Activated naive CD4-positive, alpha-beta T cell treated with Interleukin-2 at 50 U/mL for 16 hours (primary cell): ENCODE data around the gene WDFY4.

ENCODE experiments used
- DNase-seq: peaks from one replicate; pipeline ENCODE4 v3.0.0-alpha.2; 2020

Gene WDFY4

DNA sequence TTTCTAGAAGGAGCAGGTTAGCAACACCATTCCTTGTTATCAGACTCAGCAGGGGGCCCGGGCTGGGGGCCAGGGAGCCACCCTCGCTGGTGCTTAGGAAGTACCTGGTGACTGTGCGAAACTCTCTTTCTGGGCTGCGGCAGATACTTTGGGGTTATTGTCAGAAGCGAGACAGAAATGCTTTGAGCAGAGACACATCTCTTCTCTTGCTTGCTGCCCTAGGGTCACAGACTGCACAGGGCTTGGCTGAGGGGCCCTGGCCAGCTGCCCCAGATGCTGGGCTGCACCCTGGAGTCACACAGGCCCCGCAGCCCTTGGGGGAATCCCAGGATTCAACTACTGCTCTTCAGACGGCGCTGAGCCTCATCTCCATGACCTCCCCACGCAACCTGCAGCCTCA is 91.9 kb downstream of the WDFY4 start:
- DNase-seq = no peak

DNA sequence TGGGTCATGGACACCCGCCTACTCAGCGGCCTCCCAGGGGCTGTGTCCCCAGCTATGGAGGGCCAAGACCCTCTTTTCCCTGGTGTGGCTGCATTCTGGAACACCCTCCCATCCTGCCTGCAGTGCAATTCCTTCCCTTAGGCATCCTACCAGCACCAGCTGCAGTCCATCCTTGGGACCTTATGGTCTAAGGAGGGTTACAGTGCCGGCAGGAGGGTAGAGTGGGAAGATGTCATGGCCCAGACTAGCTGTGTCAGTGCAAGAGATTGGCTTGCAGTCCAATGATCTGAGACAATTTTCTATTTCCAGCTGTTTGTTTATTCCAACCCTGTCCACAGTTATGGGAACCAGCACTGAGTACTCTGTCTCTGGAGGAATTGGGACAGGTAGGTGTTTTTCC is 92.4 kb downstream of the WDFY4 start:
- DNase-seq = no peak

DNA sequence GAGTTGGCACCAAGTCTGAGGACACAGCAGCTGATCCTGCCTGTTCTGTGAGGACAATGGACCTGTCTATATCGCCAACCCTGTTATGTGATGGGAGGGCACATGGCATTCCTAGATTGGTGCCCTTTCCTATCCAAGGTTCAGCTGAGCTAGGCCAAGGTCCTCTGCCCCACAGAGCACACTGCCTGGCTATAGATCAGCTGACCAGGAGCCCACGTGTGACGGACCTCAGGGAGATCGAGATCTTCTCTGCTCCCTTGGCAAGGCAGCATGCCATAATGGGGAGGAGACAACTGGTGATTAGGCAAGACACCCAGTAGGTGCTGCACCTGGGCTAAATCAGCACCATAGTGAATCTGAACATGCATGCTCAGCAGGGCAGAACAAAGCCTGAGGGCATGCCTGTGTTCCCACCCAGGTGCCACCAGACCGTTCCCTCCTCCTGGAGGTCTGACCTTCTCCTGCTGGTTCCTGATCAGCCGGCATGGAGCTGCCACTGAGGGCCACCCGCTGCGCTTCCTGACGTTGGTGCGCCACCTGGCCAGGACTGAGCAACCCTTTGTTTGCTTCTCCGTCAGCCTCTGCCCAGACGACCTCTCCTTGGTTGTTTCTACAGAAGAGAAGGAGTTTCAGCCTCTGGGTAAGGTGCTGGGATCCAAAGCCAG is 93.7 kb downstream of the WDFY4 start:
- no peak for DNase-seq

DNA sequence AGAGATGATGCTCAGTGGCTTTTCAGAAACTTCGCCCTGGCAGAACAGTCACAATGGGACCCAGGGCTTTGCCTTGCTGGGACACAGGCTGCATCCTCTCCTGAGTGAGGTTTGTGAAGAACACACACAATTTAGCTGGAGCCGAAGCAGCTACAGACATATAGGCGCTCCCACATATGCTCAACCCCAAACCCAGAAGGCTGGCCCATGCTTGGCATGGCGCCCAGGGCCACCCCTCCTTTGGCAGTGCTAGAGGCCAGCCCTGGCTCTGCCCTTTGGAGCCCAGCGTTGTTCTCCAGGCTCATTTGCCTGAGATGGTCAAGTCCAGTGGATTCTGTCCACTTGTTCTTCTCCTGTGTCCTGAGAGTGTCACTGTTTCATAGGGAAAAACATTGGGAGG is 94.4 kb downstream of the WDFY4 start:
- no peak for DNase-seq

DNA sequence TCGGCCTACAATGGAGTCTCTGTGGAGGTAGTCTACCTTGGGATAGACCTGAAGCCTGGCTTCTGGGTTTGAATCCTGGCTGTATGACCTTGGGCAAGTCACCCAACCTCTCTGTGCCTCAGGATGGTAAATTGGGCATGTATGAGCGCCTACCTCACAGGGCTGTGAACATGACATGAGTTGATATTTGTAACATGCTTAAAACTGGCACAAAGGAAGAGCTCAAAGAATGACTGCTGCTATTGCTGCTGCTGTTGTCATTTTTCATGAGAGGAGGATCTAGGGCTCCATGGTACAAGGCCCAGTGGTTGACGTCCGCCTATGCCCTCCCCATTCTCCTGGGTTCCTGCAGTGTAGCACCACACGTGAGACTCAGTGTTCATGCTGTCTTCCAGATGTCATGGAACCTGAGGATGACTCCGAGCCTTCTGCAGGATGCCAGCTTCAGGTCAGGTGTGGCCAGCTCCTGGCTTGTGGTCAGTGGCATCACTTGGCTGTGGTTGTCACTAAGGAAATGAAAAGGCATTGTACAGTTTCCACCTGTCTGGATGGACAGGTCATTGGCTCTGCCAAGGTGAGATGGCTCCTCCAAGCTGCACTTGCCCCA is 95.0 kb downstream of the WDFY4 start:
- no peak for DNase-seq

DNA sequence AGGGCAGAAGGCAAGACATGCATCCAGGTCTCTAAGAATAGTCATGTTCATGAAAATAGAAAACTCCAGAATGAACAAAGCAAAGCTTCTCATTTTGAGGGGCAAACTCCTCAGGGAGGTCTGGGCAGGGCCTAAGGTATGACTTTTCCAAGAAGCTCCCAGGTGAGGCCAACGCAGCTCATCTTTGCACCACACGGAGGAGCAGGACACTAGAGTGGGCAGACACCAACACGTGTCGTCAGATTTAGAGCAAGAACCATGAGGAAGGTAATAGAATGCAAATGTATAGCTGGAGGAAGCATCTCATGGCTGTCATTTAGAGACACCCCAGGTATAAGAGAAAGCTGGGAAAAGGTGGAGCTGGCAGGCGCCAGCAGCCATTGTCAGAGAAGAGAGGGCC is 95.7 kb downstream of the WDFY4 start:
- no peak for DNase-seq

DNA sequence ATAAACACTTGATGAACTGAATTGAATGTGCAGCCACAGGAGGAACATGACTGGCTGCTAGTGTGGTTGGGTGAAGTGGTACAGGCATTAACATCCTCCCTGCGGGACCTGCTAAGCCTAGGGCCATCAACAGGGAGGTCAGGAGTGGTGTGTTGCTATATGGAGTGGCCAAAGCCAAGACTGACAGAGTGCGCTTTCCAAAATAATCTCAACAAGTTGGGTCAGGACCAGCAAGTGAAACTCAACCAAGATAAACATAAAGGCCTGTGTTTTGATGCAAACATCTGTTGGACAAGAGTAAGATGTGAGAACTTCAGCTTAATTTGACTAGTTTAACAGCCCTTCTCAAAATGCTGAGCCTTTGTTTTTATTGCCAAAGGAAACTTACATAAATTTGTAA is 97.7 kb downstream of the WDFY4 start:
- DNase-seq = no peak

DNA sequence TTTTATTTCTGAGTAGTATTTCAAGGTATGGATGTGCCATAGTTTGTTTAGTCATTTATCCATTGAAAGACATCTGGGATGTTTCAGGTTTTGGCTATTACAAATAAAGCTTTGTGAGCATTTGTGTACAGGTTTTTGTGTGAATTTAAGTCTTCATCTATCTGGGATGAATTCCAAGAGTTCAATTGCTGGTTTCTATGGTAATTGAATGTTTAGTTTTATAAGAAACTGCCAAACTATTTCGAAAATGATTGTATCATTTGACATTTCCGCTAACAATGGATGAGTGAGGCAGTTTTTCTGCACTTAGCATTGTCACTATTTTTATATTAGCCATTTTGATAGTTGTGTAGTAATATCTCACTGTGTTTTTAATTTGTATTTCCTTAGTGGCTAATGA is 99.4 kb downstream of the WDFY4 start:
- no peak for DNase-seq

DNA sequence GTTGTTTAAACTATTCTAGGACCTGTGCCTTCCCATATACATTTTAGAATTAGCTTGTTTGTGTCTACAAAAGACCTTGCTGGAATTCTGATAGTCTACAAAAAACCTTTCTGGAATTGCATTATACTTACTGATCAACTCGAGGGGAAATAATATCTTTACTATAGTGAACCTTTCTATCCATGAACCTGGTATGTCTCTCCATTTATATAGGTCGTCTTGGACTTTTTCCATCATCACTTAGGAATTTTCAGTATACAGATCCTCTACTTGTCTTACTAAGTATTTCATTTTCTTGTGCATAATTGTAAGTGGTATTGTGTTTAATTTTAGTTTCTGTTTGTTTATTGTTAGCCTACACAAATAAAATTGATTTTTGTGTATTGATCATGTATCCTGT is 101.1 kb downstream of the WDFY4 start:
- no peak for DNase-seq

DNA sequence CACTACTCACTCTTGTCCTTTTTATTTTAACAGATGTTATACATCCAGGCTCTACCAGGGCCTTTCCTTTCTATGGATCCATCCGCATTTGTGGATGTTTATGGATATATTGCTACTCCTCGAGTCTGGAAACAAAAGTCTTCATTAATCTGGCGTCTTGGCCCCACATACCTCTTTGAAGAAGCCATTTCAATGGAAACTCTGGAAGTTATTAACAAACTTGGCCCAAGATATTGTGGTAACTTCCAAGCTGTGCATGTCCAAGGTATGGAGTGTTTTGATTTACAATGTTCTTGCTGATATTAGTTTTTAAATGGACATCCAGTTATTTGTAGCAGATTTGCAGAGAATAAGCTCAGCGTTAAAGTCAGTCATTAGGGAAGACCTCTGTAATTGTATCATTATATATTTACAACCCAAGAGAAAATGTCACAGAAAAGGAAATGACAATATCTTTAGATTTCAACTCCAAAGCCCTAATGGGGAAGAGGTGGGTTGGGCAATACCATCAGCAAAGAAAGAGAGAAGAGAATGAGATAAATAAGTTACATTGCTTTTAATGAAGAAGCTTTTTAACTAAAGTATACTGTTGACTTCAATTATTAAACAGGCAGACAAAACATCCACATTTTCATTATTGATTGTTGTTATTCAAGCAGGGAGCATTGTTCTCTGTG is 102.1 kb downstream of the WDFY4 start:
- no peak for DNase-seq

DNA sequence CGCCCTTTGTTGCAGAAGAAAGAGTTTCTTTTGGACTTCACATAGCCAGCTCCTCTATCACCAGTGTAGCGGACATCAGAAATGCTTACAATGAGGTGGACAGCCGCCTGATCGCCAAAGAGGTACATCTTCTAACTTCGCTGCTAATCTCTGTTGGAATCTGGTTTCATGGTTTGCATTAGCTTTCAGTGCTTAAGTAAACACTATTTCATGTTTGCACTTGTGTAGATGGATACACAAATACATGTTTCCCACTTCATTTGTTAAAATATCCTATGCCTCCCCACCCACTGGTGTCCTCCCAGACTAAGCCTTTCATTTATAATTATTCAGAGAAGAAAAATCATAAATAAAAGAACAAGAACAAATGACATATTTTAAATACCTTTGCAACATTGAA is 103.9 kb downstream of the WDFY4 start:
- no peak for DNase-seq

DNA sequence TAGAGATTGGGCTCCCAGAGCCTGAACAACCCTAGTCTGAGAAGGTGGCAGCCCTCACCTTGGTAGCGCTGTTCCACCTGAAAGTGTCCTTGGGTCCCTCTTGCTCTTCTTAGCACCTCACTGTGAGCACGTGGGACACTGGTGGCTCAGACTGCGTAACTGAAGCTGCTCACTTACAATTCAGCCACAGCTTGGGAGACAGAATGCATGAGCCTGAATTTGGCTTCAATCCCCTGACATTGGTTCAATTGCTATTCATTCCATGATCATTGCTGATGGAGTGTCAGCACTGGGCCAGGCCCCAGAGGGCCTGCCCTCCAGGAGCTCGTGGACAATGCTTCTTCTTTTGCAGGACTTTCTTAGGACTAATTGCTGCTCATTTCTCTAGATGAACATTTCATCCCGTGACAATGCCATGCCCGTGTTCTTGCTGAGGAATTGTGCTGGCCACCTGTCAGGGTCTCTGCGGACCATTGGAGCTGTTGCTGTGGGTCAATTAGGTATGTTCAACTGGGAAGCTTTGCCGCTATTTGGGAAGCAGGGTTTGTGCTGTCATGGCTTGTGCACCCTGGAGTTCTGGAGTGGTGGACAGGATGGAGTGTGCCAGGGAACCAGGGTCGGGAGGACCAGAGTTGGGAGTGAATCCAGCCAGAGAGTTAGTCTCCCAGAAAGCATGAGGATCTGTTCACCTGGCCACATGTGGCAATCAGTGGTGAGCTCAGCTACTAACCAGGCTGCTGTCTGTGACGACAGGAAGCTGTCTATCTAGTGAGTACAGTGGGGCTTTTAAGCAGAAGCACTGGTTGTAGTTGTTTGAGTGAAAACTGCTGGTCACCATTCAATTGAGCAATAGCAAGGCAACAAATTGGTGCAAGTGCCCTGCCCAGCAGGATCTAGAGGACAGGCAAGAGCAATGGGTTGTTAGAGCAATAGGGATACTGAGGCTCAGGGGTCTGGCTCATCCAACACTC is 105.1 kb downstream of the WDFY4 start:
- no peak for DNase-seq

DNA sequence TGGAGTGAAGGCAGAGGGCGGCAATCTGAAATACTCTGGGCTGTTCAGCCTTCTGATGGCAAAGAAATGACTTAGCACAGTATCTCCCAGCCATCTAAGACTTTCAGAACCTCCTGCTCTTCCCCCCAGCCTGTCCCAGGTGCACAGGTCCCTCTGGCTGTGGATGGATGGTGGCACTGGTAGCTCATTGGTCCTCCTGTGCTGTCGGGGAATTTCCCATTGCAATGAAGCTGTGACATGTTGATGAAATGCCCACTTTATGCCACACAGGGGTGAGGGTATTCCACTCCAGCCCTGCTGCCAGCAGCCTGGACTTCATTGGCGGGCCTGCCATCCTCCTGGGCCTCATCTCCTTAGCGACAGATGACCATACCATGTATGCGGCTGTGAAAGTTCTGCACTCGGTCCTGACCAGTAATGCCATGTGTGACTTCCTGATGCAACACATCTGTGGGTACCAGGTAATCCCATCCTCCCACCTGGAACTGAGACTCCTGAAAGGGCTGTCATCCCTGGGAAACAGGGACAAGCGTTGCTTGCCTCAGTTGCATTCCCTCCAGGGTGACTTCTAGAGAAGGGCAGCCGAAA is 105.9 kb downstream of the WDFY4 start:
- DNase-seq = no peak

DNA sequence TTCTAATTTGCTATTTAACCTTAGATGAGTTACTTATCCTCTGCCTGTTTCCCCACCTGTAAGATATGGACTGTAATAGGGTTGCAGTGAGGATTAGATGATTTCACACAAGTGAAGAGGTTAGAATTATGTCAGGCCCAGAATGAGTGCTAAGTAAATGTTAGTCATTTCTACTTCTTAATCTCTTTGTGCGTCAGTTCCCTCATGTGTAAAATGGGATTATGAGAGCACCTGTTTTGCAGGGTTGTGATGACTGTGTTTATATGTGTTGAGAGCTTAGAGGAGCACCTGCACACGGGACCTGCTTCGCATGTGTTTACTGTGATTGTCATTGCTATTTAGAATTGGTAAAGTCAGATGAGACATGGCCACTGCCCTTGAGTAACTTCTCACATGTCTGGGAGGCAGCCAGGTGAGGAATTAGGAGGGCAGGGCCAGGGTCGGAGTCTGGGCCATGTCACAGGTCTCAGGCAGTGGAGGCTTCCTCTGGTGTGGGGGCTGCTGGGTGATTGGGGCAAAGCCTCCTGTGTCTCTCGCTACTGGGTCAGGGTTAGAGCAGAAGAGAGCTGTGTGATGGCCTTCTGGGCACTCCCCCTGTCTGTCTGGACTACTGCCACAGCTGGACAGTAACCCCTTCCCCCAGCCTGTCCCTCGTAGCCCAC is 106.7 kb downstream of the WDFY4 start:
- no peak for DNase-seq

DNA sequence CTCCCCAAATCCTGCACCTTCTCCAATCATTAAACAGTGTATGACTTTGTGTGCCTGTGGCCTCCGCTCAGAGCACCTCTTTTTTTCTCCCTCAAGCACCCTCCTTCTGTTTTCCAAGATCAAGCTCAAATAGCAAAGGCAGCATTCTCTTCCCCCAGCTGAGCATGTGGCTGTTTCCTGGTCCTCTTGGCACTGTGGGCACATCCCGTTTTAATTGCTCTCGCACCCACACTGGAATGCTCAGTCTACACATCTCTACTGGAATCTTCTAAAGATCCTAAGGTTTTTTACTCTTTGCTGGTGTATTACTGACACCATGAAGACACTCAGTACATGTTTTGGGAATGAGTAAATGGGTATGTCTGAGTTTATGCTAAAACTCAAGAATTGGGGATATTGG is 107.4 kb downstream of the WDFY4 start:
- DNase-seq = no peak

DNA sequence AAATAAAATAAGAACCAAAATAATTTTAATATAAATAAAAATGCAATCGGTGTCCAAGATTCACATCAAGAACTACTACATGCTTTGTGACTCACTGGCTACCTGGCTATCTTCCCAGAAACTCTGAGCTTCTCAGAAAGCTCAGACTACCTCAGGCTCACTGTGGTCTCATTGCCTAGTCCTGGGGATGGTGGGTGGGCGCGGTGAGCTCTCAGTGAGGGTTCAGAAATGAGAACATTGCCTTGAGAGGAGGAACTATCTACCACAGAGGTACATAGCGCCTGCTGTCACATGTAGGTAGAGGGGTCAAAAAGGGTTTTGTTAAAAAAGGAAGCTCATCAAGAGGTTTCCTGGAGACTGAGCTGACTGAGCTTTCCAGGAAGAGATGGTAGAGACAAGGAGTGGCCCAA is 108.0 kb downstream of the WDFY4 start:
- no peak for DNase-seq

DNA sequence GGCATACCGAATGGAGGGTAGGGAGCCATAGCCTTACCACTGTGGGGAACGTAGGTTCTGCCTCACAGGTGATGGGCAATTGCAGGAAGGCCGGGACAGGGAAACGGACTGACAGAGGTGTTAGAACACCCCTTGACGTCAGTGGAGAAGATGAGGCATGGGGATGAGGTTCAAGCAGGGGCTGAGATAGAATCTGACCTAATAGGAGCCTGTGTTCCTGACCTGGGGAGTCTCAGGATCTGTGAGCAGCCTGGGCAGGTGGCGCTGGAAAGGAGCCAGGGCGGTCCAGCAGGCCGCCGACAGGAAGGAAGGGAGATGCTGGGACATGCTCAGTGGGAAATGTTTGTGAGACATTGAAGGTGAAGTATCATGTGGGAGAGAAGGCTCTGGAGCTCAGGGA is 109.4 kb downstream of the WDFY4 start:
- no peak for DNase-seq

DNA sequence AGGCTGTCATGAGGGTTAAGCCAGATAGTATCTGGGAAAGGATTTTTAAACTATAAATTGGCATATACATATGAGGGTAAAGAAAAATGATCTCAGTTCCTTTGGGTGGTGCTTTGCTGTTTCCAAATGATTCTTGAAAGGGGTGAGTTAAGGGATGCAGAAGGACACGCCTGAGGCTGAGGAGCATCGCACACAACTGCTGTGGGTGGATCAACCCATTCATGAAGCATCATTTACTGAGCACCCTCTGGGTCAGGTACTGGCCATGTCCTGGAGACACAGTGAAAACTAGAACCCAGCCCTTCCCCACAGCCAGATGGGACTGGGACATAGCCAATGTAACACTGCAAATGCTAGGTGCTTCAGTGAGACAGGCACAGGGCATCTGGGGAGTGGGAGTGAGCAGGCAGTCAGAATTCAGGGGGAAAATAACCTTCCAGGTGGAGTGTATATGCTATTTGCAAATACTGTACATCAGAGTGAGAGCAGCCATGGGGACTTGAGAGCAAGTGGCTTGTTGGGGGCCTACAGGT is 112.1 kb downstream of the WDFY4 start:
- no peak for DNase-seq

DNA sequence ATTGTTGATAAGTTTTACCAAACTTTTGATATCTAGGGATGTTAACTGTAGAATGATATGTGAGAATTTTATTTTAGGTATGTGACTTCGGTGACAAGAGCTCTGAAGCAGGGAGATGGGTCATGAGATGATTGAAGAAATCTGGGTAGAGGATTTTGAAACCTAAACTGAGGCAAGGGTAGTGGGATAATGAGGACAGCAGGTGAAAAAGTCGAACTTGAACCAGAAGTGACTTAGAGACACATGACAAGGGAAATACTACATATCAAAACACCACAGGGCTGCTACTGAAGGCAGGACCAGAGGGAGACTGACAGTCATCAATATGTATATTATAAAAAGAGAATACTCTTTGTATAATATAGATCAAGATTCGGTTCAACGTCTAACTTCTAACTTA is 113.2 kb downstream of the WDFY4 start:
- no peak for DNase-seq

DNA sequence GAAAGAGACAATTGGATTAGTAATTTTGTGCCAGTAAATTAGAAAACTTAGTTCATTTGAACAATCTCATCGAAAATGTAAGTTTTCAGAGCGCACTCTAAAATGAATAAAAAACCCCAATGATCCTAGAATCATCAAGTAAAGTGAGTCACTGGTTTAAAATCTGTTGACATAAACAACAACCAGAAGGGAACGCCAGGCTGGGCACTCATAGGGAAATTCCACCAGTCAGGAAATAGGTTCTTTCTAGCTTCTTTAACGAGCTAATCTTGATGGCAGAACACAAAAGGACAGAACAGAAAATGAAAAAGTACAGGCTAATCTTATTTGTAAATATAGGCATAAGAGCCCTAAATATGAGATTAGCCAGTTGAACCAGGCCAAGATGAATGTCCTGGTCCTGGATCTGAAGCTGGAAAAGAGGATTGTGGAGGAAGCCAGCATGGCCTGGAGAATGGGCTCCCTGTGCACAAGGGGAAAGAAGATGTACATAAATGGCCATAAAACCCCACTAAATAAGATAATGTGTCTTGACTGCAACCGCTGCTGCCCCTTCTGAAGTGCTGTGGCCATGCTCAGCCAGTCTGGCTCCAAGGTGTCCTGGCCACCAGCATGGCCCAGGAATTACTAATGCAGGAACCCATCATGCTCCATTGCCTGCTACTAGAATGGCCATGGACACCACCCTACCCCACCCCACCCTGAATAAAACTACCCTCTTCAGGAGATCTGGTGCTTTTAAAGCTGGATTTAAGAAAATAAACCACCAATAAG is 114.0 kb downstream of the WDFY4 start:
- DNase-seq = no peak

DNA sequence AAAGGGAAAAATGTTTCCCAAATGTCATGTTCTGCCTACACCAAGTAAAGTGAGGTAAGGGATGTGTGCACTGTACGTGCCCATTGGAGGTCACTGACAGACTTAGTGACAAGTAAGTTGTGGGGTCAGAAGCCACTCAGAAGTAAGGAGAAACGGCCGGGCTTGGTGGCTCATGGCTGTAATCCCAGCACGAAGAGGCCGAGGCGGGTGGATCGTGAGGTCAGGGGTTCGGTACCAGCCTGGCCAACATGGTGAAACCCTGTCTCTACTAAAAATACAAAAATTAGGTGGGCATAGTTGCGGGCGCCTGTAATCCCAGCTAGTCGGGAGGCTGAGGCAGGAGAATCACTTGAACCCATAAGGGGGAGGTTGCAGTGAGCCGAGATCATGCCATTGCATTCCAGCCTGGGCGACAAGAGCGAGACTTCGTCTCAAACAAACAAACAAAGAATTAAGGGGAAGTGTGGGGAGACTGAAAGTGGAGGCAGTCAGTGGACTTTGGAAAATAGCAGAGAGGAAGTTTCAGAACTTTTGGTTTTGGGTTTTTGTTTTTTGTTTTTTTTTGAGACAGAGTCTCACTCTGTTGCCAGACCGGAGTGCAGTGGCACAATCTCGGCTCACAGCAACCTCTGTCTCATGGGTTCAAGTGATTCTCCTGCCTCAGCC is 114.8 kb downstream of the WDFY4 start:
- DNase-seq = no peak
